IPS-18c (cell line): ENCODE results near the gene SERTAD3.
"Not testable (repeated sequence)": the region's sequence is repeated elsewhere in the genome, so short reads cannot be mapped to it uniquely, and the experiment has no call there.

Source experiments
- H3K4me3 ChIP-seq: 2 replicates; pipeline ENCODE4 v1.7.0; 2013; ENCODE audit warnings: low read depth, mild to moderate bottlenecking, low read length, moderate library complexity; ENCODE audit not compliant: insufficient read depth
- H3K9me3 ChIP-seq: one replicate; pipeline ENCODE4 v1.6.1; 2013; ENCODE audit warnings: mild to moderate bottlenecking, low read length, moderate library complexity; ENCODE audit not compliant: control insufficient read depth, insufficient read depth

The SERTAD3 gene

DNA sequence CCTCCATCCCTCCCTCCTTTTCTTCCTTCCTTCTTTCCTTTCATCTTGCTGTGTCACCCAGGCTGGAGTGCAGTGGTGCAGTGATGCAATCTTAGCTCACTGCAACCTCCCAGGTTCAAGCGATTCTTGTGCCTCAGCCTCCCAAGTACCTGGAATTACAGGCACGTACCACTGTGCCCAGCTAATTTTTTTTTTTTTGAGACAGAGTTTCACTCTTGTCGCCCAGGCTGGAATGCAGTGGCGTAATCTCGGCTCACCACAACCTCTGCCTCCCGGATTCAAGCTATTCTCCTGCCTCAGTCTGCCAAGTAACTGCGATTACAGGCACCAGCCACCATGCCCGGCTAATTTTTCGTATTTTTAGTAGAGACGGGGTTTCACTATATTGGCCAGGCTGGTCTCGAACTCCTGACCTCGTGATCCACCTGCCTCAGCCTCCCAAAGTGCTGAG, 19.5 kb upstream of the SERTAD3 start:
- H3K9me3 ChIP-seq, H3K4me3 ChIP-seq: not testable (repeated sequence)

DNA sequence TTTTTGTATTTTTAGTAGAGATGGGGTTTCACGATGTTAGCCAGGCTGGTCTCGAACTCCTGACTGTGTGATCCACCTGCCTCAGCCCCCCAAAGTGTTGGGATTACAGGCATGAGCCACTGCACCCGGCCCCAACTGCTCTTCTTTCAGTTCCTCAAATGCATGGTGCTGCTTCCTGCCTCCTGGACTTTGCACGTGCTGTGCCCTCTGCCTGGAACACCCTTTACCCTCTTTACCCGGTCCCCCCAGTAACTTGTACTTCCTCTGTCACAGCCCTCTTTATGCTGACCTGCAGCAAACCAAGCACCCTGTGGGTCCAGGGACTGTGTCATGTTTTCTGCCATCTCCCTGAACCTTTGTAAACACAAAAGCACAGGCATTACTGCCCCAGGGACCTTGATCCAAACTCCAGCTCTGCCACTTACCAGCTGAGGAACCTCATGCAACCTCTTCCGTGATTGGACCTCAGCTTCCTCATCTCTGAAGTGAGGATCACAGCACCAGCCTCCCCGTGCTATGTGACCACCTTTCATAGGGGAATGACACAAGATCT, 17.6 kb upstream of the SERTAD3 start:
- no peaks in the 10 kb centered on the region for H3K9me3 ChIP-seq
- H3K4me3 ChIP-seq, result no peak overlapping the region

GRCh38 chr19:40460185-40460584, 16.1 kb upstream of the SERTAD3 start:
- Histone ChIP-seq H3K9me3 (no peaks in the 10 kb centered on the region), H3K4me3 (no peak overlapping the region)

GRCh38 chr19:40458597-40458974, 14.5 kb upstream of the SERTAD3 start:
- no peaks in the 10 kb centered on the region for H3K9me3 ChIP-seq
- H3K4me3 ChIP-seq, result no peak overlapping the region

GRCh38 chr19:40457953-40458596, 13.9 kb upstream of the SERTAD3 start:
- H3K9me3 ChIP-seq, result no peaks in the 10 kb centered on the region
- no peak overlapping the region for H3K4me3 ChIP-seq

- H3K4me3 ChIP-seq, result no peak overlapping the region
Measured at GRCh38 chr19:40457048-40457447, 12.9 kb upstream of the SERTAD3 start.

GRCh38 chr19:40453943-40454342, 9.8 kb upstream of the SERTAD3 start:
- not testable (repeated sequence) for H3K9me3 ChIP-seq, H3K4me3 ChIP-seq

More at GRCh38 chr19:40457048-40457447, 12.9 kb upstream of the SERTAD3 start:
- no peaks in the 10 kb centered on the region for H3K9me3 ChIP-seq

DNA sequence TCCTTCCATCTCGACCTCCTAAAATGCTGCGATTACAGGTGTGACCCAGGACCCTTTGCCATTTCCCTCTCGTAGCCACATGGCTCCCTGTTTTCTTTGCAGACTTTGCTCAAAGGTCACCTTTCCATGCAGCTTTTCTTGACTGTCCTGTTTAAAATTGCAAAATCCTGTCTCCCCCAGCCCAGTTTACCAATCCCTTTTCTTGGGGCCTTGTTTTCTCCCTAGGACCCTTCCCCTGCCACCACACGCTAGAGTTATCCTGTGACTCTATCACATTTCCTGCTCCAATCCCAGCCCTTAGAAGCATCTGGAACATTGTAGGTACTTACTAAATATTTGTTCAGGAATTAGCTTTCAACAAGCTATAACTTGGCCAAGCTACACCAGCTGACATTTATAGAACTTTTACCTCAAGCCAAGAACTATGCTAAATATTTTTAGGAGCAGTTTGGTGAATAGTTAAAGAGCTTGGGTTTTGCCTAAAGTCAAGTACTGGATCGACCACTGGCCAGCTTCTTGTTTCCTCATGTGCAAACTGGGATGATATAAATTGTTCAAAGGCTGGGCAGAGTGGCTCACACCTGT, 9.1 kb upstream of the SERTAD3 start:
- H3K4me3 ChIP-seq, result no peak overlapping the region
- no peaks in the 10 kb centered on the region for H3K9me3 ChIP-seq

GRCh38 chr19:40452016-40452415, 7.9 kb upstream of the SERTAD3 start:
- H3K4me3 ChIP-seq, result no peak overlapping the region
- H3K9me3 ChIP-seq, result no peaks in the 10 kb centered on the region

DNA sequence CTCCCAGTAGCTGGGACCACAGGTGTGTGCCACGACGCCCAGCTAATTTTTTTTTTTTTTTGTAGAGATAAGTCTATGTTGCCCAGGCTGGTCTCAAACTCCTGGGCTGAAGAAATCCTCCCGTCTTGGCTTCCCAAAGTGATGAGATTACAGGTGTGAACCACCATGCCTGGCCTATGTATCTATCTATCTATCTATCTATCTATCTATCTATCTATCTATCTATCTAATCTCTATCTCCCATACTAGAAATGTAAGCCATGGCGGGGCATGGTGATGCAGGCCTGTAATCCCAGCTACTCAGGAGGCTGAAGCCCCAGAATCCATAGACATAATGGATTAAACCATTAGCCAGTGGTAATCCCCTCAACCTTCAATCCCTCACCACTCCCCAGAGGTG, 6.5 kb upstream of the SERTAD3 start:
- no peak overlapping the region for H3K4me3 ChIP-seq
- no peaks in the 10 kb centered on the region for H3K9me3 ChIP-seq

DNA sequence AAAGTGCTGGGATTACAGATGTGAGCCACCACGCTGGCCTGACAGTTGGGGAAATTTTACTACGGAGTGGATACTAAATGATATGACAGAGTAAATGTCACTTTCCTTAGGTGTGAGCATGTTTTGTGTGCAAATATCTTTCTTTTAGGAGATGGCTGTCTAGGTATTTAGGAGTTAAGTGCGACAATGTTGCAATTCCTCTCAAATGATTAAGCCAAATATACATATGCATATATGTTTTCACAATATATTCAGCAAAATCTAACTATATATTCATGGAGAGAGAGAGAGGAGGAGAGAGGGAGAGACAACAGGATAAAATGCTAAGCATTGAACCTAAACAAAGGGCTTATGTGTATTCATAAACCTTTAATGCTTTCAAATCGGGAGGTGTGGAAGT, 5.4 kb upstream of the SERTAD3 start:
- Histone ChIP-seq H3K4me3 (no peak overlapping the region), H3K9me3 (no peaks in the 10 kb centered on the region)

GRCh38 chr19:40446263-40446784, 2.2 kb upstream of the SERTAD3 start:
- no peaks in the 10 kb centered on the region for H3K9me3 ChIP-seq
- H3K4me3 ChIP-seq, result no peak overlapping the region

GRCh38 chr19:40445780-40446262, 1.7 kb upstream of the SERTAD3 start:
- Histone ChIP-seq H3K4me3 (no peak overlapping the region), H3K9me3 (no peaks in the 10 kb centered on the region)

DNA sequence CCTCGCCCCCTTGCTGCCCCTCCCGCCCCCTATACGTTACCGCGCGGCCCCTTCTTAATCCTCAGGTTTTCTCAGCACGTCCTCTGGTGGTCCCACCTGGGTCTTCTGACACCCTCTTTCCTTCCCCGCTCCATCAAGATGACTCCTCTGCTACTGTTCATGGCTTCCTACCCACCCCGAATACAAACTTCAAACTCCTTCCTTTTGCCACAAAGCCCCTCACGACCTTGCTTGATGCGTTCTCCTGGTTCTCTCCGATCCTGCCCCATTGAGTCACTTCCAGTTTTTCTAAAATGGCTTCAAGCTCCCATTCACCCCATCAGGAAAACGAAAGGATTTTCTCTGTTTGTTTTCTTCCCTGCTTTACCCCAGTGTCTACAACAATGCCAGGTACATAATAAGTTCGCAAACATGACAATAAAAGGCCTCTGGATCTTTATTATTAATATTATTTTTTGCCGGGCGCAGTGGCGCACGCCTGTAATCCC, 734 bp upstream of the SERTAD3 start:
- Histone ChIP-seq H3K9me3 (no peaks in the 10 kb centered on the region), H3K4me3 (peak overlapping the region; percentile 36; the same call in 1 of the 2 replicates)

DNA sequence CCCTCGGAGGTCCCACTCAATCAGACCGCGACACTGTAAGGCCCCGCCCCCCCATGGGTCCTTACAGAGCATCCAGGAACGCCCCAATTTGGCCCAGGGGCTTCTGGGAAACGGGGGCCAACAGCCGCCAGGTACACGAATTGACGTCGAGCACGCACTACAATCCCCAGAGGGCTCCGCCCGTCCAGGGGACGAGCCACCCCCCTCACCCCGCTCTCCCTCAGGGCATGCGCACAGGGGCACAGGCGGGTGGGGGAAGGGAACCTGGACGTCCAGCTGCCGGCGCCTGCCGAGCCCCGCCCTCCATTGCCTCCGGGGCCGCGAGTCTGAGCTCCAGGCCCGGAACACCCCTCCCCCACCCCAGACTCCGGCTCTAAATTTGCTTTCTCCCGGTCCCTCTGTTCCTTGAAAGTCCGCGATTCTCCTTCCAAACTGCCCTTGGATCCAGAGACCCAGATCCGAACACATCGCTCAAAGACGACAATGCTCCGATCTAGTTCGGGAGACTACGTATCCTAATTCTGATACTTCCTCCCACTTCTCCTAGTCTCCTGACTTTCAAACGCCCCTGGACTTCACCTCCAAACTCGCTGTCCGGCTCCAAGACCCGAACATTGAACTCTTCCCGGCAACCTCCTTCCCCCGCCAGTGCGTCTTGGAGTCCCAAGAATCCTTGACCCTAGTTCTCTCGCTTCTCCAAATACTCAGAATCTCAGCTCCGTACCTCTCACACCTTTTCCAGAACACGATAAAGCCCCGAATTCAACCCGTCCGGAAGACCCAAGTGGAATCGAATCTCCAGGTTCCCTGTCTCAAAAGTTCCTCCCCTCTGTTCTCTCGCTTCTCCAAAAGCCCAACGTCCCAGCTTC, 770 bp downstream of the SERTAD3 start:
- no peaks in the 10 kb centered on the region for H3K9me3 ChIP-seq
- H3K4me3 ChIP-seq, result peak overlapping the region; percentile 82

GRCh38 chr19:40442328-40443130, 1.6 kb downstream of the SERTAD3 start:
- Histone ChIP-seq H3K9me3 (no peaks in the 10 kb centered on the region), H3K4me3 (peak overlapping the region; percentile 37; the same call in 1 of the 2 replicates)
